OCI-LY3 (cell line): ENCODE measurements around the gene VIPR2.

Experiments used
- H2AFZ ChIP-seq: fragments of 200-600, 300-600 bp; shearing (Covaris generic); 2 replicates; pipeline ENCODE4 v1.6.0; 2014; ENCODE audit warnings: antibody characterized with exemption, low read depth, low read length
- H3K27ac ChIP-seq: fragments of 200-600, 300-600 bp; sonication (generic); 2 replicates; pipeline ENCODE4 v1.5.1; 2014; ENCODE audit warnings: mild to moderate bottlenecking, low read length, moderate library complexity, mixed read lengths
- H3K27me3 ChIP-seq: fragments of 200-600, 300-600 bp; sonication (generic); 2 replicates; pipeline ENCODE4 v1.6.1; 2014; ENCODE audit warnings: low read depth, low read length, mixed read lengths
- H3K36me3 ChIP-seq: fragments of 200-600, 300-600 bp; sonication (generic); replicated peaks from 2 replicates; pipeline ENCODE3; 2014; ENCODE audit warnings: low read depth, low read length, mixed read lengths
- H3K4me1 ChIP-seq: fragments of 300-600, 200-600 bp; sonication (generic); 2 replicates; pipeline ENCODE4 v1.6.1; 2014; ENCODE audit warnings: low read length, mixed read lengths
- H3K4me2 ChIP-seq: fragments of 200-600, 300-600 bp; sonication (generic); 2 replicates; pipeline ENCODE4 v1.6.1; 2014; ENCODE audit warnings: low read length, mixed read lengths
- H3K4me3 ChIP-seq: fragments of 300-600, 200-600 bp; sonication (generic); 2 replicates; pipeline ENCODE4 v1.5.1; 2014; ENCODE audit warnings: antibody characterized with exemption, mild to moderate bottlenecking, low read length, moderate library complexity
- H3K79me2 ChIP-seq: fragments of 300-600, 200-600 bp; shearing (Covaris generic); 2 replicates; pipeline ENCODE4 v1.6.1; 2014; ENCODE audit warnings: mild to moderate bottlenecking, low read length, mixed read lengths
- H3K9ac ChIP-seq: fragments of 300-600, 200-600 bp; shearing (Covaris generic); 2 replicates; pipeline ENCODE4 v1.6.0; 2014; ENCODE audit warnings: mild to moderate bottlenecking, low read length, moderate library complexity
- H3K9me3 ChIP-seq: fragments of 200-600, 300-600 bp; shearing (Covaris generic); 2 replicates; pipeline ENCODE4 v1.6.1; 2014; ENCODE audit warnings: low read length, mixed read lengths; ENCODE audit not compliant: insufficient read depth
- H4K20me1 ChIP-seq: fragments of 200-600, 300-600 bp; sonication (generic); 2 replicates; pipeline ENCODE4 v1.6.1; 2016; ENCODE audit warnings: low read length, mixed read lengths; ENCODE audit not compliant: insufficient read depth
- EZH2phosphoT487 ChIP-seq: fragments of 200-600 bp; shearing (Covaris generic); IDR thresholded peaks from 2 replicates; pipeline ENCODE4 v1.6.1; 2018; ENCODE audit warnings: antibody characterized with exemption, mixed run types, low read depth
- TF ChIP-seq, protein P1 (sequence below): fragments of 200-600, 300-600 bp; sonication (generic); IDR thresholded peaks from 2 replicates; pipeline ENCODE4 v1.5.1; 2014; ENCODE audit warnings: antibody characterized with exemption, low read length, low read depth

Gene VIPR2

DNA sequence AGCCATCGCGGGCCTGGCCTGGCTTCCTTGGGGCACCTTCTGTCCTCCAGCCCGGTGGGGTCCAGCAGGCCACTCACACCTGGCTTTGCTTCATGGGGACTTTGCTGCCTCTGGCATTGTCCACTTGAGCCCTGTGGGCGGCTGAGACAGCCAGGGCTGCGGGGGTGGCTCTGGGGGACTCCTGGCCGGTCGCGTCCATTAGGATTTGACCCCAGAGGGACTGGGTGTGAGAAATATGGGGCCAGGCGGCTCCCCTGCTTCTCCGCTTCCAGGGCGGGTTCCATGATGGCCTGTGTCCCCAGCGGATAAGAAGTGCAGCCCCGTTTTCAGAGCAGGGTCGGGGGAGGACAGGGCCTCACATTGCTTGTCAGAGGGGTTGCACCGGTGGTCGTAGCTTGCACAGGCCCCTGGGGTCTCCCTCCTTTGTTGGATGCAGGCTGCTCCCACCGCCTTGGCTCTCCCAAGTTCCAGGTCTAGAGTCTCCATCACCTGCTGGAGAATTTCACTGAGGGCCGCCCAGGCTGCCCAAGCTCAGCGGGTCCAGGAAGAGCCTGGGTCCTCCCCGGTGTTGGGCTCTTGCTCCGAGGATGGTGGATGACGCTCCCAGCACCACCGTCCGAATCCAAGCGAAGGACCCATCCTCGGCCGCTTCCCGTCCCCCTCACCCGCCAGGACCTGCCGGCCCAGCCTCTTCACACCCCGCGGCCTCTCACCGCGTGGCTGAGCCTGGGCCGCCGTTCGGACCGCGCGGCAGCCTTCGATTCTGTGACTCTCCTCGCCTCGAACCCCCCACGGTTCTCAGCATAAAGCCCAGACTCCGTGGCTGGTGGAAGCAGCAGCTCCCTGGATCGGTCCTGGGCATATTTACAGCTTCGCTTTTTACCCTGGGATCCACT is 148.2 kb downstream of the VIPR2 start:
- Histone ChIP-seq H3K4me2 (no peak overlapping the region), H4K20me1 (no peaks in the 10 kb centered on the region), H3K27ac (no peak overlapping the region), H3K9me3 (no peaks in the 10 kb centered on the region), H3K36me3 (no peaks in the 10 kb centered on the region), H3K4me1 (no peaks in the 10 kb centered on the region), H2AFZ (no peak overlapping the region), H3K79me2 (no peaks in the 10 kb centered on the region), H3K27me3 (no peaks in the 10 kb centered on the region), H3K4me3 (no peak overlapping the region), H3K9ac (no peak overlapping the region)
- TF ChIP-seq EZH2phosphoT487 = no peak
- TF ChIP-seq, protein P1, sequence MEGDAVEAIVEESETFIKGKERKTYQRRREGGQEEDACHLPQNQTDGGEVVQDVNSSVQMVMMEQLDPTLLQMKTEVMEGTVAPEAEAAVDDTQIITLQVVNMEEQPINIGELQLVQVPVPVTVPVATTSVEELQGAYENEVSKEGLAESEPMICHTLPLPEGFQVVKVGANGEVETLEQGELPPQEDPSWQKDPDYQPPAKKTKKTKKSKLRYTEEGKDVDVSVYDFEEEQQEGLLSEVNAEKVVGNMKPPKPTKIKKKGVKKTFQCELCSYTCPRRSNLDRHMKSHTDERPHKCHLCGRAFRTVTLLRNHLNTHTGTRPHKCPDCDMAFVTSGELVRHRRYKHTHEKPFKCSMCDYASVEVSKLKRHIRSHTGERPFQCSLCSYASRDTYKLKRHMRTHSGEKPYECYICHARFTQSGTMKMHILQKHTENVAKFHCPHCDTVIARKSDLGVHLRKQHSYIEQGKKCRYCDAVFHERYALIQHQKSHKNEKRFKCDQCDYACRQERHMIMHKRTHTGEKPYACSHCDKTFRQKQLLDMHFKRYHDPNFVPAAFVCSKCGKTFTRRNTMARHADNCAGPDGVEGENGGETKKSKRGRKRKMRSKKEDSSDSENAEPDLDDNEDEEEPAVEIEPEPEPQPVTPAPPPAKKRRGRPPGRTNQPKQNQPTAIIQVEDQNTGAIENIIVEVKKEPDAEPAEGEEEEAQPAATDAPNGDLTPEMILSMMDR = no peak

DNA sequence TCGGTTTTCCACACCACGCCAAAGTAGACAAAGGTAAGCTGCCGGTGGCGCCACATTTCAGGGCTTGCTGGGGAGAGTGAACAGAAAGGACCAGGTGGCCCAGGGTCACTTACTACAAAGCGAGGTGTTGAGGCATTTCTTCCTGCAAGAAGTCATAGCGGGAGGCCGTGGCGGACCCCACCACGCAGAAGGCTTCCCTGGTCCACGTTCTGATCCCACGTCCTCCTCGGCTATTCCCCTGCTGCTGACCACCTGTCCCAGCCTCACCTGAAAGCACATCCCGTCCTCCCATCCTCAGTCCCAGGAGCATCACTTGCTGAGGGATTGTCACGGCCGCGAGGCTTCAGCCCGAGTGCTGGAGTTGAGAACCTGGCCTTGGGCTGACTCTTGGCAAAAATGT is 149.2 kb downstream of the VIPR2 start:
- no peaks in the 10 kb centered on the region for H3K4me1 ChIP-seq
- H3K4me3 ChIP-seq = no peak overlapping the region
- H4K20me1 ChIP-seq = no peaks in the 10 kb centered on the region
- H3K36me3 ChIP-seq = no peaks in the 10 kb centered on the region
- no peaks in the 10 kb centered on the region for H3K79me2 ChIP-seq
- H2AFZ ChIP-seq = no peak overlapping the region
- H3K27me3 ChIP-seq = no peaks in the 10 kb centered on the region
- H3K4me2 ChIP-seq = no peak overlapping the region
- no peak overlapping the region for H3K27ac ChIP-seq
- TF ChIP-seq EZH2phosphoT487 = no peak
- TF ChIP-seq, protein P1 = no peak
- H3K9me3 ChIP-seq = no peaks in the 10 kb centered on the region
- no peak overlapping the region for H3K9ac ChIP-seq

DNA sequence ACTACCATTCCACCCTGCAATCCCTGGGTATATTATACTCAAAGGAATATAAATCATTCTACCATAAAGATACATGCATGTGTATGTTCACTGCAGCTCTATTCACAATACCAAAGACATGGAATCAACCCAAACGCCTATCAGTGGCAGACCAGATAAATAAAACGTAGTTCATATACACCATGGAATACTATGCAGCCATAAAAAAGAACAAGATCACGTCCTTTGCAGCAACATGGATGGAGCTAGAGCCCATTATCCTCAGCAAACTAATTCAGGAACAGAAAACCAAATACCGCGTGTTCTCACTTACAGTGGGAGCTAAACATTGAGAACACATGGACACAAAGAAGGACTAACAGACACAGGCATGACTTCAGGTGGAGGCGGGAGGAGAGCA is 150.0 kb downstream of the VIPR2 start:
- TF ChIP-seq EZH2phosphoT487 = no peak
- TF ChIP-seq, protein P1 = no peak

DNA sequence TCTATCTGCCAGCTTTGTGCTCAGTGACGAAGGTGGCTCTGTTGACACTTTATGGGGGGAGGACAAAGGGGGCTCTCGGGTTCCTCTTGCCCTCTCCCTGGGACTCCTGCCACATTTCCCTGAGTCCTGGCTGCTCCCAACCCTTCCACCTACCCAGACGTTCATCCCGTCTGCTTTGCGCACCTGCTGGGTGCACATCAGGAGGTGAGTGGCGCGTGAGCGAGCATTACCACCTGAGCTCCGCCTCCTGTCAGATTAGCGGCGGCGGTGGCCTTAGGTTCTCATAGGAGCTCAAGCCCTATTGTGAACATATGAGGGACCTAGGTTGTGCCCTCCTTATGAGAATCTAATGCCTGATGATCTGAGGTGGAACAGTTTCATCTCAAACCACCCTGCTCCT is 151.1 kb downstream of the VIPR2 start:
- Histone ChIP-seq H3K4me3 (no peak overlapping the region), H3K79me2 (no peaks in the 10 kb centered on the region), H3K27ac (no peak overlapping the region), H4K20me1 (no peaks in the 10 kb centered on the region), H3K4me1 (no peaks in the 10 kb centered on the region), H3K9me3 (no peaks in the 10 kb centered on the region), H3K36me3 (no peaks in the 10 kb centered on the region), H3K4me2 (no peak overlapping the region), H3K27me3 (no peaks in the 10 kb centered on the region), H3K9ac (no peak overlapping the region), H2AFZ (no peak overlapping the region)
- no peak for TF ChIP-seq EZH2phosphoT487
- TF ChIP-seq, protein P1 = no peak

More for the DNA sequence above, 150.0 kb downstream of the VIPR2 start:
- H3K79me2 ChIP-seq = no peaks in the 10 kb centered on the region
- H3K4me1 ChIP-seq = no peaks in the 10 kb centered on the region
- H4K20me1 ChIP-seq = no peaks in the 10 kb centered on the region
- H2AFZ ChIP-seq = no peak overlapping the region
- H3K36me3 ChIP-seq = no peaks in the 10 kb centered on the region
- no peak overlapping the region for H3K4me3 ChIP-seq
- H3K9me3 ChIP-seq = no peaks in the 10 kb centered on the region
- H3K27me3 ChIP-seq = no peaks in the 10 kb centered on the region
- no peak overlapping the region for H3K9ac ChIP-seq
- no peak overlapping the region for H3K4me2 ChIP-seq
- H3K27ac ChIP-seq = no peak overlapping the region
